K562 (cell line): ENCODE data around the gene MRPL2. TPM values are rescaled to one million over a fixed set of nuclear protein-coding genes. Genes with fewer than 3 reads are reported as not detected.

Source experiments
- CREM ChIP-seq: IDR thresholded peaks from 2 replicates; pipeline ENCODE4 v1.6.1; 2014; ENCODE audit warnings: antibody characterized with exemption, low read depth
- REST ChIP-seq, 2 experiments: fragments of 450-650 bp; formaldehyde crosslinking in 1 of 2; IDR thresholded peaks; 2 replicates each; pipeline versions ENCODE4 v1.4.0 to v1.6.1; 2014 to 2020; ENCODE audit warnings: mild to moderate bottlenecking in 2 of 2, borderline replicate concordance in 1 of 2, low read depth in 1 of 2
- ZHX1 ChIP-seq: fragments of 150-350 bp; conservative IDR thresholded peaks from 2 replicates; pipeline ENCODE4 v1.6.1; 2014; ENCODE audit warnings: low read length
- ZNF318 ChIP-seq, 2 experiments: fragments of 450-650 bp; IDR thresholded peaks; 2 replicates each; pipeline ENCODE4 v1.6.1; 2016; ENCODE audit warnings: mild to moderate bottlenecking in 2 of 2, borderline replicate concordance in 1 of 2, low read depth in 1 of 2, moderate library complexity in 1 of 2
- polyA plus RNA-seq, 8 experiments: library from polyadenylated mRNA; depleted of rRNA in 4 of 8; stranded (reverse) in 5 of 8; unstranded in 3 of 8; fragments of >200 nt; fragmentation: Nextera tagmentation in 2 of 8; fragmentation: Illumina TruSeq in 1 of 8; extraction: Ambion mirVana in 2 of 8; extraction: Trizol in 1 of 8; gene quantifications; 2 replicates each; pipeline versions ENCODE4 v1.2.1 to v1.2.3, GENCODE V29; 2011 to 2014; ENCODE audit warnings: inconsistent platforms in 1 of 8, missing spikeins in 1 of 8
- total RNA-seq, 7 experiments: library from RNA; depleted of rRNA in 6 of 7; stranded (reverse); fragments of >200 nt in 6 of 7; fragmentation: Illumina TruSeq in 2 of 7; extraction: Trizol in 2 of 7; gene quantifications; 2 replicates each; pipeline versions ENCODE4 v1.2.1 to v1.2.3, GENCODE V29; 2011 to 2021; ENCODE audit warnings: low replicate concordance in 1 of 7

The MRPL2 gene
- total and polyA plus RNA-seq, 9 of the 15 experiments (the other 6 are each of a cell fraction or from before 2014, with no cell fraction given), result 63.1 to 262 (median 121) TPM

GRCh38 chr6:43009124-43009523 lies 50.1 kb downstream of the MRPL2 start (continued):
- TF ChIP-seq REST (IDR thresholded peaks at IDR 0.05; ENCODE audit: borderline replicate concordance) (peak; percentile 68), REST (CRISPR knock-in tag; IDR thresholded peaks at IDR 0.05; ENCODE audit: low read depth) (no peak), ZHX1 (0 out of 2 replicates have a peak, but pooled peaks have one; percentile 27), ZNF318 (IDR thresholded peaks at IDR 0.05; ENCODE audit: borderline replicate concordance in 1 of 2, low read depth in 1 of 2) (no peak), CREM (0 out of 2 replicates have a peak, but pooled peaks have one; percentile 8)
